Hematopoietic multipotent progenitor cell (in vitro differentiated cells): ENCODE measurements around the gene CYB5RL. TPM values are rescaled to one million over a fixed set of nuclear protein-coding genes. Genes with fewer than 3 reads are reported as not detected.

ENCODE experiments used
- DNase-seq, 3 donors: peaks; one replicate each; pipeline ENCODE4 v3.0.0-alpha.2; 2011 to 2015; ENCODE audit warnings: low read depth in 2 of 3, low spot score in 2 of 3
- total RNA-seq: library from RNA; depleted of rRNA; stranded (reverse); fragments of >200 nt; gene quantifications from one replicate; pipeline ENCODE4 v1.2.3, GENCODE V29; 2012

Gene CYB5RL
- total RNA-seq, 1 donor: 8.6 TPM

DNA sequence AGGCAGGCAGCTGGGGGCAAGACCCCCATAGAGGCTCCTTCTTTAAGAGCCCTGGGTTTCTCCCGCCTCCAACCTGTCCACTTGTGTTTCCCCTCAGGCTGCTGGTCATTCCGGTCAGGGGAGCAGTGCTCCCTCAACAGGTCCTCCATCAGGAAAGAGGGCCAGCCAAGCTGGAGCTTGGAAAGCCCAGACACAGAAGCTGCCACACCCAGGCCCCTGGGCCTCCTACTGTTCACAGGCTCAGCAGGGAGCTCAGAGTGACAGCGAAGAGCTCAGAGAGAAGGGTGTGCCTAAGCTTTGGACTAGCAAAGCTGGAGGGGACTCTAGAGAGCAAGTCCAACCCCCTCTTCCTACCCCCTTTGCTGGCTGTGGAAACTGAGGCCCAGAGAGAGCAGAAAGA lies 36.8 kb downstream of the CYB5RL start:
- no peak for DNase-seq

DNA sequence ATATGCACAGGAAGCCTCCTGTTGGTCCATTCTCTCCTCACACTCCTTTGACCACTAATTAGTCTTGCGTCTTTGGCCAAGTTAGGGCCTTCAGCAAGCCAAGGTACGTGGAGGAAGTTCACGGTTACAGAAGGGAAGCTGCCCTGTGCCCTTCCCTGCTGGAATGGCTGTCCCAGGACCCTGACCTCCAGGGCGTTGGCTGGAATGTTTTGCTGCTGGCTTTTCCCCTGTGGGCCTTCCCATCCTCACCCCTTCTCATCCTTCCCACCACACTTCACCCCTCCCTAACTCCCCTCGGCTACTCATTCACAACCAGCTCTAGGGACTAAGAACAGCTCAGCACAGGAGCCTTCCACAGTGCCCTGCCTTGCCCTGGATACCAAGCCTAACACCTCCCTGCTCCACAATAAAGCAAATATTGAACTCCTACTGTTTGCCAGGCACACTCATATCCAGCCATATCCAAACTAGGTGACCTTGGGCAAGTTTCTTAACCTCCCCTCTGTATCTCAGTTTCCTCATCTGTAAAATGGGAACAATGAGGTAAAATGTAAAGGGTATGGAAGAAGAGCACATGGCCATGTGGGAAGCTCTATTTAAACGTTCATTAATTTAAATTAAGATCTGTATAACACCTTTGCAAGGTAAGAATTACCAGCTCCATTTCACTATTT lies 38.2 kb downstream of the CYB5RL start:
- DNase-seq: no peak

DNA sequence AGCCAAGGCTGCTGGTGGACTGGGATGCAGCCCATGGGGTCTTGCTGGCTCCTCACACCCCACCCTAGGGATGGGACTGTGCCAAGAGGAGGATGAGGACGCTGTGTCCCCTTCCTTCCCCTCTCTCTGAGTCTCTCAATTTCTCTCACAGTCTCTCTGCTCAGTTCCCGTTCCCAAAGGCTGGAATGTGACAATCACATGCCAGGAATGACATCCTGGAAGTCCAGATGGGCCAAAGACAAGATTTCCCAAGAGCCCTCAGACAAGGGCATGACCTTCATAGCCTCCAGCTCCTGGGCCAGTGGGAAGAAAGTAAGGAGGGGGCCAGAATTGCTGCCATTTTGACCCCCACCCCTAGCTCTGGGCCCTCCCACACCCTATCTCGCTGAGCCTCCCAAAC lies 39.5 kb downstream of the CYB5RL start:
- no peak for DNase-seq

DNA sequence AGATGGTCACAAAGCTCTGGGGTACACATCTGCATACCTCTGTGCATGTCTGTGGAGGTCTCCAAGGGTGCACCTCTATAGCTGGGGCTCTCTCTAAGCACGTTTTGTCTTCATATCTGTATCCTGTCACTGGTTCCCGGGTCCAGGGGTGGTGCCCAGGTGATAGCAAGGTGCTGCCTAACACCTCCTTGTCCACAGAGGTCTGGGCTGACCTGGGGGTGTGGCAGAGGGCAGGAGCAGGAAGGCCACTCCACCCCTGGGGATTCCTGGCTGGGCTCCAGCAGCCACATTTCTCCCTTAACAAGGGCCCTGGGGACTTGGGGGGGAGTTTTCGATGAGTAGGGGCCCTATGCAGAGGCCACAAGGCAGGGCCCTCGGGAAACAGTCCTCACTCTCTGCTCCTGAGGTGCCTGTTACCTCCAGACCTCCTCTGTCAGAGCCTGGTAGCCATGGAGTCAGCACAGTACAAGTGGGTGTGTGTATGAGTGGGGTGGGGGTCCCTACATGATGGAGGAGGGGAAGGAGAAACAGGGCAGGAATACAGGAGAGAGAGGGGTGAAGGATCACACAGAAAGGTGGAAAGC lies 40.0 kb downstream of the CYB5RL start:
- DNase-seq: no peak

DNA sequence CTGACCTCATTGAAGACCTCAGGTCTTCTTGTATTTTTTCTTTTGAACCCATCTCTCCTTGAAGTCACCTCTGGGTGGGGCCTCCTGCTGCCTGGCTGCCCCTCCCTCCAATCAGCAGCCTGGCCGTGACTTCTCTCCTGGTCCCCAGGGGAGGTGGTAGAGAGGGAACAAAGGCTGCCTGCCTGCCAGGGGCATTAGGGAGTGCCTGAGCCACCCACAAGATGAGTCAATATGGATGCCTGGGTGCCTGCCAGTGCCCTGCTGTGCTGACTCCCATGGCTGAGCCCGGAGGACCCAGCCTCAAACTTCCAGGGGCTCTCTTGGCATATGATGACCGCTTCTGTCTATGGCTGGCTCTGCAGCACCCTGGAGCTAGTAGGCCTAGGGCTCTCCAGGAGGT lies 41.8 kb downstream of the CYB5RL start:
- no peak for DNase-seq

DNA sequence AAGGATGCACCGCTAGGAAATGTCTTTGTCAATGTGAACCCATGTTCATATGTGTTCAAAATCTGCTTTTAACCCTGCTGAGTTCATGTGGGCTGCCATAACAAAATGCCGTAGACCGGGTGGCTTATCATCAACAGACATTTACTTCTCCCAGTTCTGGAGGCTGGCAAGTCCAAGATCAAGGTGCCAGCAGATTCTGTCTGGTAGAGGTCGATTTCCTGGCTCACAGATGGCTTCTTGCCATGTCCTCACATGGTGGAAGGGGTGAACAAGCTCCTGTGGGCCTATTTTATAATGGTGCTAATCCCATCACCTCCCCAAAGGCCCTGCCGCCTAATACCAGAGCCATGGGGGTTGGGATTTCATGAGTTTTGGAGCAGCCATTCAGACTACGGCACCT lies 42.4 kb downstream of the CYB5RL start:
- DNase-seq: no peak

DNA sequence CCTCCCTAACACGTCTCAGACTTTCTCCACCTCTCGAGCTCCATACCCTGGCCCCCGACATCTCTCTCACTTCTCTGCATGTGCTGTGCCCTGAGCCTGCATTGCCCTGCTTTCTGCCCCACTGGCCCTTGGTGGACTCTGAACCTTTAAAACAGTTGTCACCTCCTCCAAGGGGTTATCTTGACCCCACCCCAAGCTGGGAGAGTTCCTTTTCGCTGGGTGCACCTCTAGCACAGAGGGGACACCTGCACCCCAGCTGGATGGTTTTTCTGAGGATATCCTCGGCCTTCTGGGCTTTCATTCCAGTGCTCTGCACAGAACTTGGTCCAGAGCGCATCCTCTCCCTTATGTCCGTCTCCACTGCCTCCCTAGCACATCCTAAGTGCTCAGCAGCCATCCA lies 42.8 kb downstream of the CYB5RL start:
- no peak for DNase-seq

DNA sequence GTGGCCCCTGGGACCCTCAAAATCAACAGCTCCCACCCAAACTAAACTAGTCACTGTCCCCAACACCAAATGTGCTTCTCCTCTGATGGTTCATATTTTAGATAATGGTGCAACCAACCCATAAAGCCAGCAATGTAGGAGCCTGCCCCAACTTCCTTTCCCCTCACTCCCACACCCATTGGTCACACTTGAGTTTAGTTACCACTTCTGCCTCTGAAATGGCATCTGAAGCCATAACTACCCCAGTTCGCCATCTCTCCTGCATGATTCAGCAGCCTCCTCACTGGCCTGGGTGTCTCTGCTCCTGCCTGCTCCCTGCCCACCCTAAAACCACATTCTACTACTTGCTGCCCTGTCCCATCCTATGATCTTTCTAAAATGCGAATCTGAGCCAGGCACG lies 43.6 kb downstream of the CYB5RL start:
- DNase-seq: no peak

DNA sequence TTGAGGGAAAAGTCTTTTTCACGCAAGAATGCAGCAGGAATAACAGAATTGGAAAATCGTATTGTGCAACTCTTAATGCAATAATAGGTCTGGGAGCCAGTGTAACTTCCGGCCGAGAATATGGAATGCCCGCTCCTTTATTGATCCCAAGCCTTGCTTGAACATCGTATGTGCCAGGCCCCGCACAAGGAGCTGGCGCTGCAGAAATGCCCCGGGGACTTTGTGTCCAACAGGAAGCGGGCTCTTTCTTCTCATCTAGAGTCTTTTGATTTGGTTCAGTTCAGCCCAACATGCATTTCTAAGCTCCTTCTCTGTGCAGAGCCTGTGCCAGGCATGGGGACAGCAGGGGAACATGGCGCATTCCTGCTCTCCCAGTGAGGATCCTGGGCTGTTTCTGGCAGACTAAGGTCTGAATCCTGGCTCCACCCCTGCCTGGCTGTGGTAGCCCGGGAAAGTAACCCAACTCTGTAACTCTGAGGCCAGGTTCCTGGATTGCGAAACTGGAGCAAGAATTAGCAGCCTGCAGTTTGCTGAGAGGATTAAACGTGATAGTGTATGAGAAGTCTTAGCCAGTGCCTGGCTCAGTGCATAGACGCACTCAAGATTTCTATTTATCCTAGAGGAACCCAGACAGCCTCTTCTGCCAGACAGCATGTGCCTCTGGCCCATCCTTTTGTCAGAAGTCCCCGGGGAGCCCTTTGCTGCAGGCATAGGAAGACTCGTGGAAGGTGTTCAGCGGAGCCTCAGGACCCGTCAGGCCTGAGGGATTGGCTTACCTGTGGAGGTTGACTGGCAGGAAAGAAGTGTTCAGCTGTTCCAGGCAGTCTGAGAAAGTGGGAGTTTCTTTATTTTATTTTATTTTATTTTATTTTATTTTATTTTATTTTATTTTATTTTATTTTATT lies 46.0 kb downstream of the CYB5RL start:
- DNase-seq: no peak

DNA sequence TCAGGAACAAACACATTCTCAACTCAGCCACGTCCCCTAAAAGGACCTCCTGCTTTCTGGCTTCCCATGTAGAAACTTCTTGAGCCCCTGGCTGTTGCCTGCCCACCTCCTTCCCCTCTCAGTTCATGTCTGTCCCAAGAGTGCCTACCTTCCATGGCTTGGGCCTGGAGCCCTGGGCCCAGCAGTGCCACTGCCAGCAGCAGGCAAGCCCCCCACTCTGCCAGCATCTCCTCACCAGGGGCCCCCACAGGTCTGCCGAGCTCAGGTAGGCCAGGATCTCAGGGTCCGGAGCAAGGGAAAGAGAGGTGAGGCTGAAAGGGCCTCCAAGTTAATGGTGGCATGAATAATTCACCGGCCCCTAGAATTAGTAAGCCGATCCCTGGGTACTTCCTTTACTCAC lies 47.1 kb downstream of the CYB5RL start, which contains the start of gene CDCP2:
TSS of gene CDCP2 (minus strand) at position 305 of the 400 bp plus-strand sequence. CDS start at position 227, 78 bp downstream.
- no peak for DNase-seq

DNA sequence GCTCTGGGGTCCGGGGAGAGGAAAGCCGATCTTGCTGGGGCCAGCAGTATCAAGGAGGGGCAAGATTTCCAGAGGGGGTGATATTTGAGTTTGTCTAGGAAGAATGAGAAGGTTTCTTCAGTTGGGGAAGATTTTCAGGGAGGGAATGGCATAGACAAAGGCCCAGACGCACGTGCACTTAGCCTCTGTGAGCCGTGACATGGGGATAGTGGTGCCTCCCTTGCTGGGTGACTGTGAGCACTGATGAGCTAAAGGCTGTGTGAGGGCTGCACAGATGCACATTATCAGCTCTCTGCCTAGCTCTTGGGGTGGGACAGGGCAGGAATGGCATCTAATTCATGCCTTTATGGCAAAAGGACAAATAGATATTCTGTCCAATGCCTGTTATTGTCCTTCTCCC lies 48.8 kb downstream of the CYB5RL start:
- DNase-seq: no peak

Other genes with a start within 250 kb of the CYB5RL start
- gene LDLRAD1, start 181.8 kb downstream of the CYB5RL start, total RNA-seq: not detected
- gene TMEM59, start 146.8 kb downstream of the CYB5RL start, total RNA-seq: 177 TPM
- gene TCEANC2, start 146.4 kb downstream of the CYB5RL start, total RNA-seq: 7.5 TPM
- gene CDCP2, start 47.0 kb downstream of the CYB5RL start, total RNA-seq: under 0.01 TPM
- gene MRPL37, start 137 bp upstream of the CYB5RL start, total RNA-seq: 85.4 TPM
- 72.4 TPM for gene SSBP3, start 206.4 kb upstream of the CYB5RL start, total RNA-seq